ENCODE results near the gene SUPT6H. TPM values are rescaled to one million over a fixed set of nuclear protein-coding genes. Genes with fewer than 3 reads are reported as not detected.

The SUPT6H gene
- total and polyA plus RNA-seq, 2 of the 4 experiments (the other 2 are of a cell fraction), result 41.4 to 44.8 TPM

GRCh38 chr17:28624148-28624547, 37.9 kb upstream of the SUPT6H start:
- intact Hi-C loops (cut with micrococcal nuclease) (no loop called here), dilution Hi-C loops (cut with HindIII; ENCODE audit: low sequenced_read_pairs, unreplicated experiment) (no loop called here), in situ Hi-C loops (cut with MboI; ENCODE audit: low sequenced_read_pairs) (no loop called here)
- Histone ChIP-seq H3K9ac (ENCODE audit: low read depth, low read length) (no peak overlapping the region), H3K4me3 (ENCODE audit: insufficient read depth, low read depth, low read length) (no peak overlapping the region), H3K56ac (ENCODE audit: extremely low read depth, insufficient read depth, low read length) (no peak overlapping the region), H3K79me1 (ENCODE audit: low read depth in 1 of 2, low read length in 2 of 2) (peaks cover 3 to 15% of the 10 kb centered on the region in 2 experiments; a peak in 3 of 4 replicates), H3K14ac (replicated peaks; ENCODE audit: low read depth, low read length) (no peak overlapping the region), H3K23ac (ENCODE audit: low read depth, low read length) (no peak overlapping the region), H2BK15ac (ENCODE audit: low read depth, low read length) (no peak overlapping the region), H4K5ac (ENCODE audit: low read depth, low read length) (no peak overlapping the region), H4K91ac (ENCODE audit: insufficient read depth, low read depth, low read length) (no peak overlapping the region), H3K27ac (ENCODE audit: insufficient read depth, low read length) (no peak overlapping the region), H2BK120ac (ENCODE audit: low read depth, low read length) (no peak overlapping the region), H4K20me1 (ENCODE audit: insufficient read depth, low read length) (no peaks in the 10 kb centered on the region), H3K9me3 (ENCODE audit: control insufficient read depth, insufficient read depth, low read length) (no peaks in the 10 kb centered on the region), H2BK5ac (ENCODE audit: low read depth, low read length, poor library complexity, severe bottlenecking) (no peak overlapping the region), H3K9me1 (ENCODE audit: insufficient read depth, low read length) (no peaks in the 10 kb centered on the region), H4K8ac (ENCODE audit: low read depth in 2 of 2, low read length in 2 of 2) (no peak overlapping the region), H3K4ac (ENCODE audit: low read depth, low read length) (no peak overlapping the region), H3K36me3 (ENCODE audit: control insufficient read depth, insufficient read depth, low read length) (peaks cover 48% of the 10 kb centered on the region), H3K4me1 (ENCODE audit: control insufficient read depth, insufficient read depth, low read length) (no peaks in the 10 kb centered on the region), H2AK5ac (ENCODE audit: low read depth, low read length) (no peak overlapping the region), H3K27me3 (ENCODE audit: control insufficient read depth, insufficient read depth, low read length) (no peaks in the 10 kb centered on the region), H2AK9ac (replicated peaks; ENCODE audit: low read depth, low read length, poor library complexity) (no peak overlapping the region), H2BK20ac (ENCODE audit: low read depth, low read length) (no peak overlapping the region), H3K18ac (ENCODE audit: low read depth, low read length) (no peak overlapping the region), H2AFZ (replicated peaks; ENCODE audit: low read length, poor library complexity) (no peak overlapping the region), H3K4me2 (ENCODE audit: low read depth, low read length) (no peak overlapping the region)
- ChIA-PET POLR2A (ENCODE audit: unreplicated experiment) (interaction anchor here (0.5 kb wide), 1 partner anchor 23 kb away, joined by 3 read pairs; no protein-coding TSS in a partner anchor), CTCF (interaction anchor here (0.9 kb wide), 1 partner anchor 12 kb away, joined by 3 read pairs; no protein-coding TSS in a partner anchor)
- DNase-seq (no peak), ATAC-seq (ENCODE audit: low read depth) (no peak)
- WGBS, 2 experiments (ENCODE audit: extremely low coverage in 2 of 2, insufficient read length in 1 of 2), result 100% methylated on average over 2 of the region's 2 CpGs; no CpG with 5 or more reads in 1 of the 2 experiments
- no TSS peak for BruUV-seq (replicated peaks)
- no peak for TF ChIP-seq ELK1 (IDR thresholded peaks at IDR 0.05; ENCODE audit: borderline replicate concordance, low read depth, low read length)
- TF ChIP-seq RAD21 (IDR thresholded peaks at IDR 0.05; ENCODE audit: low read length), result no peak
- TF ChIP-seq POLR2A (IDR thresholded peaks at IDR 0.05; ENCODE audit: low read depth, low read length), result no peak
- no peak for TF ChIP-seq CHD1 (IDR thresholded peaks at IDR 0.05; ENCODE audit: low read depth, low read length)
- no peak for TF ChIP-seq NFE2L2 (IDR thresholded peaks at IDR 0.05; ENCODE audit: low read depth, low read length)
- TF ChIP-seq RCOR1 (IDR thresholded peaks at IDR 0.05; ENCODE audit: insufficient replicate concordance, low read length), result no peak
- TF ChIP-seq MAFK (IDR thresholded peaks at IDR 0.05; ENCODE audit: low read depth, low read length), result no peak
- TF ChIP-seq CEBPB (IDR thresholded peaks at IDR 0.05; ENCODE audit: low read depth, low read length), result no peak
- TF ChIP-seq BHLHE40 (IDR thresholded peaks at IDR 0.05; ENCODE audit: low read depth, low read length), result no peak
- TF ChIP-seq CTCF (conservative IDR thresholded peaks at IDR 0.05; ENCODE audit: low read depth, low read length), result no peak
- no peak for TF ChIP-seq SMC3 (IDR thresholded peaks at IDR 0.05; ENCODE audit: low read depth, low read length)
- TF ChIP-seq MAZ (IDR thresholded peaks at IDR 0.05; ENCODE audit: borderline replicate concordance, low read depth, low read length), result no peak
- no peak for TF ChIP-seq USF2 (IDR thresholded peaks at IDR 0.05; ENCODE audit: low read depth, low read length)
- TF ChIP-seq RFX5 (IDR thresholded peaks at IDR 0.05; ENCODE audit: low read depth, low read length), result no peak

Data from IMR-90 (cell line).